Measurements from ENCODE around the gene LIAS. TPM values are rescaled to one million over a fixed set of nuclear protein-coding genes. Genes with fewer than 3 reads are reported as not detected.

Gene LIAS
- total and polyA plus RNA-seq, 2 of the 13 experiments (the other 11 are each of a cell fraction or from before 2014, with no cell fraction given): 16.0 to 16.6 TPM

DNA sequence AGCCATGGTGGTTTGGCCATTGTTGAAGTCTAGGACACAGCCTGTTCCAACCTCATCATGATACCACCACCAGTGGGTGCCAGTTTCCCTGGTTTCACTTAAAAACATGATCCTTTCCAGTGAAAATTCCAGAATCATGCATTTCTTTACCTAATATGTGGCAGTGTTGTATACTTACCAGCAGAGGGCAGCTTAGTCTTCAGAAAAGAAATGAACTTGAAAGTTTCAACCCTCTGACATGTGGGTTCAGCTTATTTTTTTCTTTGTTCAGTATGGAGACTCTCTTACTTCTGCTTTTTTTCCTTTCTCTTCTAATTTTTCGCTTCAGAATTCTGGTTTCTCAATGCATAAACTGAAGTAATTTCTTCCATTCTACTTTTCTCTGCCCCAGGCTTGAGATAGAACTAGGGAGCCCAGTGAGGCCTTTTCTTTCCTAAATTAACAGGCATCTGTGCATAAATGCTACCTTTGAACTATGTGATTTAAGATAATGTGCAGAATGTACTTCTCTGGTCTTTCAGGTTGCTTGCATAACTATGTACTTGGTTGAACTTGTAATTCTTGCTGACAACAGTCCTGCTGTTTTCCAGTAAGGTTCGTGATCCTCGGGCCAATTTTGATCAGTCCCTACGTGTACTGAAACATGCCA lies 10.7 kb downstream of the LIAS start (continued):
- TF ChIP-seq ZFX (CRISPR knock-in tag; IDR thresholded peaks at IDR 0.05; ENCODE audit: low read depth) (peak; percentile 18), KAT7 (CRISPR knock-in tag; IDR thresholded peaks at IDR 0.05; ENCODE audit: borderline replicate concordance) (peak; percentile 52; the same call in 1 of the 2 replicates), ZNF343 (CRISPR knock-in tag; IDR thresholded peaks at IDR 0.05) (no peak), KLF11 (CRISPR knock-in tag; IDR thresholded peaks at IDR 0.05) (peak; percentile 48; the same call in 1 of the 2 replicates), ZSCAN20 (CRISPR knock-in tag; IDR thresholded peaks at IDR 0.05; ENCODE audit: borderline replicate concordance) (no peak), ZNF30 (CRISPR knock-in tag; IDR thresholded peaks at IDR 0.05) (no peak), ATAD3A (CRISPR knock-in tag; IDR thresholded peaks at IDR 0.05) (no peak), MAFK (conservative IDR thresholded peaks at IDR 0.05 in 1 of 2, IDR thresholded peaks at IDR 0.05 in 1 of 2; ENCODE audit: low read length in 2 of 2) (0 out of 4 replicates have a peak, but pooled peaks of 1 of the 2 experiments have one; percentile 5), ISL2 (CRISPR knock-in tag; IDR thresholded peaks at IDR 0.05) (0 out of 2 replicates have a peak, but pooled peaks have one; percentile 43), ZKSCAN8 (CRISPR knock-in tag; IDR thresholded peaks at IDR 0.05; ENCODE audit: borderline replicate concordance) (0 out of 2 replicates have a peak, but pooled peaks have one; percentile 25), CENPX (CRISPR knock-in tag; IDR thresholded peaks at IDR 0.05) (no peak)
- TF ChIP-seq, protein P1, sequence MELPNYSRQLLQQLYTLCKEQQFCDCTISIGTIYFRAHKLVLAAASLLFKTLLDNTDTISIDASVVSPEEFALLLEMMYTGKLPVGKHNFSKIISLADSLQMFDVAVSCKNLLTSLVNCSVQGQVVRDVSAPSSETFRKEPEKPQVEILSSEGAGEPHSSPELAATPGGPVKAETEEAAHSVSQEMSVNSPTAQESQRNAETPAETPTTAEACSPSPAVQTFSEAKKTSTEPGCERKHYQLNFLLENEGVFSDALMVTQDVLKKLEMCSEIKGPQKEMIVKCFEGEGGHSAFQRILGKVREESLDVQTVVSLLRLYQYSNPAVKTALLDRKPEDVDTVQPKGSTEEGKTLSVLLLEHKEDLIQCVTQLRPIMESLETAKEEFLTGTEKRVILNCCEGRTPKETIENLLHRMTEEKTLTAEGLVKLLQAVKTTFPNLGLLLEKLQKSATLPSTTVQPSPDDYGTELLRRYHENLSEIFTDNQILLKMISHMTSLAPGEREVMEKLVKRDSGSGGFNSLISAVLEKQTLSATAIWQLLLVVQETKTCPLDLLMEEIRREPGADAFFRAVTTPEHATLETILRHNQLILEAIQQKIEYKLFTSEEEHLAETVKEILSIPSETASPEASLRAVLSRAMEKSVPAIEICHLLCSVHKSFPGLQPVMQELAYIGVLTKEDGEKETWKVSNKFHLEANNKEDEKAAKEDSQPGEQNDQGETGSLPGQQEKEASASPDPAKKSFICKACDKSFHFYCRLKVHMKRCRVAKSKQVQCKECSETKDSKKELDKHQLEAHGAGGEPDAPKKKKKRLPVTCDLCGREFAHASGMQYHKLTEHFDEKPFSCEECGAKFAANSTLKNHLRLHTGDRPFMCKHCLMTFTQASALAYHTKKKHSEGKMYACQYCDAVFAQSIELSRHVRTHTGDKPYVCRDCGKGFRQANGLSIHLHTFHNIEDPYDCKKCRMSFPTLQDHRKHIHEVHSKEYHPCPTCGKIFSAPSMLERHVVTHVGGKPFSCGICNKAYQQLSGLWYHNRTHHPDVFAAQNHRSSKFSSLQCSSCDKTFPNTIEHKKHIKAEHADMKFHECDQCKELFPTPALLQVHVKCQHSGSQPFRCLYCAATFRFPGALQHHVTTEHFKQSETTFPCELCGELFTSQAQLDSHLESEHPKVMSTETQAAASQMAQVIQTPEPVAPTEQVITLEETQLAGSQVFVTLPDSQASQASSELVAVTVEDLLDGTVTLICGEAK (IDR thresholded peaks at IDR 0.05): no peak
- TF ChIP-seq, protein P1 (CRISPR knock-in tag; IDR thresholded peaks at IDR 0.05): no peak
- TF ChIP-seq, protein P2, sequence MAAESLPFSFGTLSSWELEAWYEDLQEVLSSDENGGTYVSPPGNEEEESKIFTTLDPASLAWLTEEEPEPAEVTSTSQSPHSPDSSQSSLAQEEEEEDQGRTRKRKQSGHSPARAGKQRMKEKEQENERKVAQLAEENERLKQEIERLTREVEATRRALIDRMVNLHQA (CRISPR knock-in tag; IDR thresholded peaks at IDR 0.05): no peak
- TF ChIP-seq, protein P3, sequence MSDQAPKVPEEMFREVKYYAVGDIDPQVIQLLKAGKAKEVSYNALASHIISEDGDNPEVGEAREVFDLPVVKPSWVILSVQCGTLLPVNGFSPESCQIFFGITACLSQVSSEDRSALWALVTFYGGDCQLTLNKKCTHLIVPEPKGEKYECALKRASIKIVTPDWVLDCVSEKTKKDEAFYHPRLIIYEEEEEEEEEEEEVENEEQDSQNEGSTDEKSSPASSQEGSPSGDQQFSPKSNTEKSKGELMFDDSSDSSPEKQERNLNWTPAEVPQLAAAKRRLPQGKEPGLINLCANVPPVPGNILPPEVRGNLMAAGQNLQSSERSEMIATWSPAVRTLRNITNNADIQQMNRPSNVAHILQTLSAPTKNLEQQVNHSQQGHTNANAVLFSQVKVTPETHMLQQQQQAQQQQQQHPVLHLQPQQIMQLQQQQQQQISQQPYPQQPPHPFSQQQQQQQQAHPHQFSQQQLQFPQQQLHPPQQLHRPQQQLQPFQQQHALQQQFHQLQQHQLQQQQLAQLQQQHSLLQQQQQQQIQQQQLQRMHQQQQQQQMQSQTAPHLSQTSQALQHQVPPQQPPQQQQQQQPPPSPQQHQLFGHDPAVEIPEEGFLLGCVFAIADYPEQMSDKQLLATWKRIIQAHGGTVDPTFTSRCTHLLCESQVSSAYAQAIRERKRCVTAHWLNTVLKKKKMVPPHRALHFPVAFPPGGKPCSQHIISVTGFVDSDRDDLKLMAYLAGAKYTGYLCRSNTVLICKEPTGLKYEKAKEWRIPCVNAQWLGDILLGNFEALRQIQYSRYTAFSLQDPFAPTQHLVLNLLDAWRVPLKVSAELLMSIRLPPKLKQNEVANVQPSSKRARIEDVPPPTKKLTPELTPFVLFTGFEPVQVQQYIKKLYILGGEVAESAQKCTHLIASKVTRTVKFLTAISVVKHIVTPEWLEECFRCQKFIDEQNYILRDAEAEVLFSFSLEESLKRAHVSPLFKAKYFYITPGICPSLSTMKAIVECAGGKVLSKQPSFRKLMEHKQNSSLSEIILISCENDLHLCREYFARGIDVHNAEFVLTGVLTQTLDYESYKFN (CRISPR knock-in tag; conservative IDR thresholded peaks at IDR 0.05): 0 out of 2 replicates have a peak, but pooled peaks have one; percentile 12

All from HepG2 (cell line).